HepG2 (cell line): ENCODE results near the gene SLC28A1. TPM values are rescaled to one million over a fixed set of nuclear protein-coding genes. Genes with fewer than 3 reads are reported as not detected.

ENCODE experiments used
- ATAD3A ChIP-seq: sonication (generic); formaldehyde crosslinking; IDR thresholded peaks from 2 replicates; pipeline ENCODE4 v1.4.0; 2020; ENCODE audit warnings: missing genetic modification reagents
- ELF3 ChIP-seq: IDR thresholded peaks from 2 replicates; pipeline ENCODE4 v1.6.1; 2016; ENCODE audit warnings: missing genetic modification reagents, missing compliant biosample characterization
- KDM4B ChIP-seq: sonication (generic); formaldehyde crosslinking; IDR thresholded peaks from 2 replicates; pipeline ENCODE4 v1.4.0; 2020; ENCODE audit warnings: missing genetic modification reagents
- KDM6A ChIP-seq: IDR thresholded peaks from 2 replicates; pipeline ENCODE4 v1.6.1; 2016; ENCODE audit warnings: low read depth
- MEF2D ChIP-seq: sonication (generic); formaldehyde crosslinking; IDR thresholded peaks from 2 replicates; pipeline ENCODE4 v1.5.1; 2020; ENCODE audit warnings: mild to moderate bottlenecking, missing genetic modification reagents
- PCBP1 ChIP-seq: fragments of 200-400 bp; formaldehyde crosslinking; IDR thresholded peaks from 2 replicates; pipeline ENCODE4 v1.6.1; 2017; ENCODE audit warnings: mild to moderate bottlenecking, low read depth, low read length, borderline replicate concordance
- THAP8 ChIP-seq: sonication (generic); formaldehyde crosslinking; IDR thresholded peaks from 2 replicates; pipeline ENCODE4 v1.5.1; 2020; ENCODE audit warnings: missing genetic modification reagents, mild to moderate bottlenecking, borderline replicate concordance
- TRAFD1 ChIP-seq: sonication (generic); formaldehyde crosslinking; IDR thresholded peaks from 2 replicates; pipeline ENCODE4 v1.5.1; 2020; ENCODE audit warnings: missing genetic modification reagents, mild to moderate bottlenecking, borderline replicate concordance
- U2AF1 ChIP-seq: fragments of 200-400 bp; formaldehyde crosslinking; optimal IDR thresholded peaks from 2 replicates; pipeline ENCODE3; 2017; ENCODE audit warnings: mild to moderate bottlenecking, low read depth, low read length
- ZBTB42 ChIP-seq: sonication (generic); formaldehyde crosslinking; IDR thresholded peaks from 2 replicates; pipeline ENCODE4 v1.5.0; 2020; ENCODE audit warnings: mild to moderate bottlenecking, missing genetic modification reagents
- ZNF143 ChIP-seq: sonication (generic); formaldehyde crosslinking; IDR thresholded peaks from 2 replicates; pipeline ENCODE4 v1.4.0; 2020; ENCODE audit warnings: missing genetic modification reagents
- ZNF17 ChIP-seq: sonication (generic); formaldehyde crosslinking; IDR thresholded peaks from 2 replicates; pipeline ENCODE4 v1.5.0; 2020; ENCODE audit warnings: mild to moderate bottlenecking, missing genetic modification reagents
- ZNF614 ChIP-seq: IDR thresholded peaks from 2 replicates; pipeline ENCODE4 v1.6.1; 2018; ENCODE audit warnings: missing biosample characterization, missing genetic modification reagents, inconsistent platforms, borderline replicate concordance
- ZNF687 ChIP-seq: sonication (generic); formaldehyde crosslinking; IDR thresholded peaks from 2 replicates; pipeline ENCODE4 v1.5.1; 2020; ENCODE audit warnings: mild to moderate bottlenecking, missing genetic modification reagents, moderate library complexity
- ZNF770 ChIP-seq: sonication (generic); formaldehyde crosslinking; IDR thresholded peaks from 2 replicates; pipeline ENCODE4 v1.5.0; 2020; ENCODE audit warnings: mild to moderate bottlenecking, missing genetic modification reagents
- polyA plus RNA-seq, 8 experiments: library from polyadenylated mRNA; depleted of rRNA in 3 of 8; stranded (reverse) in 7 of 8; unstranded in 1 of 8; fragments of >200 nt; fragmentation: Illumina TruSeq in 4 of 8; extraction: Trizol in 4 of 8; gene quantifications; 2 replicates each; pipeline versions ENCODE4 v1.2.1 to v1.2.3, GENCODE V29; 2011 to 2016; ENCODE audit warnings: low read depth in 4 of 8, missing spikeins in 1 of 8, mixed read lengths in 1 of 8; ENCODE audit not compliant: insufficient read depth in 1 of 8
- total RNA-seq, 5 experiments: library from RNA; depleted of rRNA; stranded (reverse); fragments of >200 nt; fragmentation: Illumina TruSeq; extraction: Trizol; gene quantifications; 2 replicates each; pipeline ENCODE4 v1.2.3, GENCODE V29; 2016; ENCODE audit warnings: low read depth in 1 of 5
- TF ChIP-seq, protein P1 (sequence below): IDR thresholded peaks from 2 replicates; pipeline ENCODE4 v1.4.0; 2020; ENCODE audit warnings: mild to moderate bottlenecking, missing genetic modification reagents

SLC28A1 gene
- total and polyA plus RNA-seq, 2 of the 13 experiments (the other 11 are each of a cell fraction or from before 2014, with no cell fraction given) = 0.31 to 5.8 TPM

DNA sequence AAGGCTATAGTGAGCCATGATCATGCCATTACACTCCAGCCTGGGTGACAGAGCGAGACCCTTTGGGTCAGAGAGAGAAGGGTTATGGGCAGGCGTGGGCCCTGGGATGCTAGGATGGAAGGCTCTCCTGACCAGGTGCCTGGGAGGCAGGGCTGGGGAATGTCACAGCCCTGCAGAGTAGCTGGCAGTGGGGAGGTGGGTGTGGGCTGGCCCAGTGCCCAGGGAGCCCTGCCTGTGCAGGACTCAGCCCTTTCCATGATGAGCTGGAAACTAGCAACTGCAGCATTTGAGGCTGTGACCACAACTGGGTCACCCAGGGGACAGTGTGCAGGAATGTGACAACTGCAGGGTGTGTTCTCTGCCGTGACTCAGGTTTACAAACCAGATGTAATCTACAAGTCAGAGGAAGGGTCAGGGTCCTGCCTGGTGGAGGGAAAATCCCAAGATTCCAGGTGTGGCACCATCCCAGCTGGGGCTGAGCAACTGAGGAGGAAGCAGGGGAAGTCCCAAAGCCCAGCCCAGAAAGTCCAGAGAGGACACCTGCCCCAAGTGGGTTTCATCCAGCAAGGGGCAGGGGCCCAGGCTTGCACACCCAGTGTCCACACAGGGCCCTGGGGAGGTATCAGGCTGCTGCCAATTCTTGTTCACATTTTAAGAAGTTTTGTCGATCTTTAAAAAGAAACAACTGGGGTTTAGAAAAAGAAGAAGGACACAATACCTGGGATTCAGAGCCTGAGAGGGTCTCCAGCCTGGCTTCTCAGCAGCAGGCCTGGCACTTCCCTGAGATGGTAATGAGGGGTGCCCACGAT lies 45.5 kb downstream of the SLC28A1 start (continued):
- 0 out of 2 replicates have a peak, but pooled peaks have one; percentile 45 for TF ChIP-seq ZNF614 (CRISPR knock-in tag)
- TF ChIP-seq ELF3 (CRISPR knock-in tag) = peak; percentile 40; the same call in 1 of the 2 replicates
- TF ChIP-seq ZNF770 (CRISPR knock-in tag) = peak; percentile 74
- TF ChIP-seq KDM6A (CRISPR knock-in tag) = no peak
- TF ChIP-seq ZNF17 = no peak
- TF ChIP-seq ZBTB42 (CRISPR knock-in tag) = 0 out of 2 replicates have a peak, but pooled peaks have one; percentile 49
- TF ChIP-seq U2AF1 = no peak
- TF ChIP-seq ZNF143 (CRISPR knock-in tag) = no peak; the same call in 1 of the 2 replicates
- no peak for TF ChIP-seq TRAFD1 (CRISPR knock-in tag)
- no peak for TF ChIP-seq THAP8 (CRISPR knock-in tag)
- TF ChIP-seq ZNF687 = peak; percentile 71
- peak; percentile 48; the same call in 1 of the 2 replicates for TF ChIP-seq MEF2D
- no peak for TF ChIP-seq PCBP1
- TF ChIP-seq, protein P1, sequence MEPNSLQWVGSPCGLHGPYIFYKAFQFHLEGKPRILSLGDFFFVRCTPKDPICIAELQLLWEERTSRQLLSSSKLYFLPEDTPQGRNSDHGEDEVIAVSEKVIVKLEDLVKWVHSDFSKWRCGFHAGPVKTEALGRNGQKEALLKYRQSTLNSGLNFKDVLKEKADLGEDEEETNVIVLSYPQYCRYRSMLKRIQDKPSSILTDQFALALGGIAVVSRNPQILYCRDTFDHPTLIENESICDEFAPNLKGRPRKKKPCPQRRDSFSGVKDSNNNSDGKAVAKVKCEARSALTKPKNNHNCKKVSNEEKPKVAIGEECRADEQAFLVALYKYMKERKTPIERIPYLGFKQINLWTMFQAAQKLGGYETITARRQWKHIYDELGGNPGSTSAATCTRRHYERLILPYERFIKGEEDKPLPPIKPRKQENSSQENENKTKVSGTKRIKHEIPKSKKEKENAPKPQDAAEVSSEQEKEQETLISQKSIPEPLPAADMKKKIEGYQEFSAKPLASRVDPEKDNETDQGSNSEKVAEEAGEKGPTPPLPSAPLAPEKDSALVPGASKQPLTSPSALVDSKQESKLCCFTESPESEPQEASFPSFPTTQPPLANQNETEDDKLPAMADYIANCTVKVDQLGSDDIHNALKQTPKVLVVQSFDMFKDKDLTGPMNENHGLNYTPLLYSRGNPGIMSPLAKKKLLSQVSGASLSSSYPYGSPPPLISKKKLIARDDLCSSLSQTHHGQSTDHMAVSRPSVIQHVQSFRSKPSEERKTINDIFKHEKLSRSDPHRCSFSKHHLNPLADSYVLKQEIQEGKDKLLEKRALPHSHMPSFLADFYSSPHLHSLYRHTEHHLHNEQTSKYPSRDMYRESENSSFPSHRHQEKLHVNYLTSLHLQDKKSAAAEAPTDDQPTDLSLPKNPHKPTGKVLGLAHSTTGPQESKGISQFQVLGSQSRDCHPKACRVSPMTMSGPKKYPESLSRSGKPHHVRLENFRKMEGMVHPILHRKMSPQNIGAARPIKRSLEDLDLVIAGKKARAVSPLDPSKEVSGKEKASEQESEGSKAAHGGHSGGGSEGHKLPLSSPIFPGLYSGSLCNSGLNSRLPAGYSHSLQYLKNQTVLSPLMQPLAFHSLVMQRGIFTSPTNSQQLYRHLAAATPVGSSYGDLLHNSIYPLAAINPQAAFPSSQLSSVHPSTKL (CRISPR knock-in tag) = peak; percentile 80
- TF ChIP-seq KDM4B = no peak
- no peak for TF ChIP-seq ATAD3A (CRISPR knock-in tag)
